GM12878 (cell line): ENCODE data around the gene ZNF576.

ENCODE experiments used
- IRF3 ChIP-seq: fragments of 450-650 bp; IDR thresholded peaks from 2 replicates; pipeline ENCODE4 v1.6.1; 2014; ENCODE audit warnings: mild to moderate bottlenecking
- NFYA ChIP-seq: IDR thresholded peaks from 2 replicates; pipeline ENCODE4 v1.6.1; 2011; ENCODE audit warnings: low read depth, mild to moderate bottlenecking, low read length, improper control_type of control experiment, borderline replicate concordance
- TF ChIP-seq, protein P1 (sequence below), 3 experiments: IDR thresholded peaks in 2 of 3; conservative IDR thresholded peaks in 1 of 3; 2 replicates each; pipeline ENCODE4 v1.5.1; 2011; ENCODE audit warnings: low read depth in 3 of 3, low read length in 3 of 3, mild to moderate bottlenecking in 3 of 3, control low read depth in 2 of 3, moderate library complexity in 2 of 3, inconsistent platforms in 1 of 3, mixed read lengths in 1 of 3; ENCODE audit not compliant: control insufficient read depth in 2 of 3, insufficient read depth in 1 of 3; ENCODE audit errors: extremely low read depth in 1 of 3

GRCh38 chr19:43634068-43634467, 37.7 kb downstream of the ZNF576 start:
- no peak for TF ChIP-seq IRF3
- TF ChIP-seq, protein P1, sequence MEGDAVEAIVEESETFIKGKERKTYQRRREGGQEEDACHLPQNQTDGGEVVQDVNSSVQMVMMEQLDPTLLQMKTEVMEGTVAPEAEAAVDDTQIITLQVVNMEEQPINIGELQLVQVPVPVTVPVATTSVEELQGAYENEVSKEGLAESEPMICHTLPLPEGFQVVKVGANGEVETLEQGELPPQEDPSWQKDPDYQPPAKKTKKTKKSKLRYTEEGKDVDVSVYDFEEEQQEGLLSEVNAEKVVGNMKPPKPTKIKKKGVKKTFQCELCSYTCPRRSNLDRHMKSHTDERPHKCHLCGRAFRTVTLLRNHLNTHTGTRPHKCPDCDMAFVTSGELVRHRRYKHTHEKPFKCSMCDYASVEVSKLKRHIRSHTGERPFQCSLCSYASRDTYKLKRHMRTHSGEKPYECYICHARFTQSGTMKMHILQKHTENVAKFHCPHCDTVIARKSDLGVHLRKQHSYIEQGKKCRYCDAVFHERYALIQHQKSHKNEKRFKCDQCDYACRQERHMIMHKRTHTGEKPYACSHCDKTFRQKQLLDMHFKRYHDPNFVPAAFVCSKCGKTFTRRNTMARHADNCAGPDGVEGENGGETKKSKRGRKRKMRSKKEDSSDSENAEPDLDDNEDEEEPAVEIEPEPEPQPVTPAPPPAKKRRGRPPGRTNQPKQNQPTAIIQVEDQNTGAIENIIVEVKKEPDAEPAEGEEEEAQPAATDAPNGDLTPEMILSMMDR (IDR thresholded peaks at IDR 0.05 in 2 of 3, conservative IDR thresholded peaks at IDR 0.05 in 1 of 3; ENCODE audit: control insufficient read depth in 2 of 3, extremely low read depth in 1 of 3, insufficient read depth in 1 of 3, low read depth in 3 of 3, low read length in 3 of 3), result no peak
- TF ChIP-seq NFYA, result no peak
